HG03460 (cell line): ENCODE measurements around the gene ZNF775.

Experiments
- ATAC-seq: cut with Tn5 transposase; IDR thresholded peaks from one replicate; pipeline ENCODE4 v1.9.1; 2021; ENCODE audit not compliant: unreplicated experiment

Gene ZNF775

DNA sequence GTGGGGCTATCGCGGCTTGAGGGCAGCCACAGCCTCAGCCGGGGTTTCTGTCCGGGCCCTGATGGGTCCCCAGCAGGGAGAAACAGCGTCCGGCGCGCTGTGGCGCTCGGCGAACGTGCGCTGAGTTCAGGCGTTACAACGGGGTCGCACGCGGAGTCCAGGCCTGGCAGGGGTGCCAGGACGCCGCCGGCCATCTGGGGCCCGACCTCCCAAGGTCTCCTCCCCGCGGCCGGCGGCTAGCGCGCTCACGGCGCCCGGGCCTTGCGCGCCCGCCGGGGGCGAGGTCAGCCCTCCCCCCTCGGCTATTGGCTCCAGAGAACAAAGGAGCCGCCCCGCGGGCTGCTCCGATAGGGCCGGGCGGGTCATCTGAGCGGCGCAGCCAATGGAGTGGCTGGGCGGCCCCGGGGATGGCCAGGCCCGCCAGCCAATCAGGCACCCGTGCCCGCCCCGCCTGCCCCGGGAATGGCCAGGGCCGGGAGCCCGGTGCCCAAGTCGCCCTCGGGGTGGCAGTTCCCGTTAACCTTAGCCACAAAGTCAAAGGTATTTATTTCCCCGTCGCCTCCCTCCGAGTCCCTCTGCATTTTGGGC is at the start of gene ZNF775:
TSS of gene ZNF775 (plus strand) at position 478 of the 588 bp plus-strand sequence. CDS start 9,141 bp downstream, outside the sequence.
- ATAC-seq, result peak; percentile 66

- no peak for ATAC-seq
These were observed 49.6 kb upstream of the ZNF775 start for GRCh38 chr7:150329331-150330120.

DNA sequence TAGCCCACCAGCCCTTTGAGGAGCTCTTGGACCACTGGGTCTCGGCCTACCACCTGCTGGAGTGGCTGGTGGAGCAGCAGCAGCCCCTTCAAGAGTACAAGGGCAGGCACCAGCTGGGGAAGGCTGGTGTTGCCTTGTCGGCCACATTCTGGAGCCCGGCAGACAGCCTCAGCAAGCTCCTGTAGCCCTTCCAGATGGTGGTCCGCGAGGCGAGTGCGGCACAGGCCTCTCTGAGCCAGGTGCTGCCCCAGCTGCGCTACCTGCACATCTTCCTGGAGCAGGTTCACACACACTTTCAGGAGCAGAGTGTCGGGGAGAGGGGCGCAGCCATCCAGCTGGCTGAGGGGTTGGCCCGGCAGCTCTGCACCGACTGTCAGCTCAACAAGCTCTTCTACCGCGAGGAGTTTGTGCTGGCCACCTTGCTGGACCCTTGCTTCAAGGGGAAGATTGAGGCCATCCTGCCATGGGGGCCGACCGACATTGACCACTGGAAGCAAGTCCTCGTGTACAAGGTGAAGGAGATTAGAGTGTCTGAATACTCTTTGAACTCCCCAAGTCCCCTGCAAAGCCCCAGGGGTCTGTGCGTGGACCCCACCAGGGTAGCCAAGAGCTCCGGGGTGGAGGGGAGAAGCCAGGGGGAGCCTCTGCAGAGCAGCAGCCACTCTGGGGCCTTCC is 48.8 kb upstream of the ZNF775 start:
- ATAC-seq, result no peak

GRCh38 chr7:150332852-150333635 is 46.1 kb upstream of the ZNF775 start:
- no peak for ATAC-seq

DNA sequence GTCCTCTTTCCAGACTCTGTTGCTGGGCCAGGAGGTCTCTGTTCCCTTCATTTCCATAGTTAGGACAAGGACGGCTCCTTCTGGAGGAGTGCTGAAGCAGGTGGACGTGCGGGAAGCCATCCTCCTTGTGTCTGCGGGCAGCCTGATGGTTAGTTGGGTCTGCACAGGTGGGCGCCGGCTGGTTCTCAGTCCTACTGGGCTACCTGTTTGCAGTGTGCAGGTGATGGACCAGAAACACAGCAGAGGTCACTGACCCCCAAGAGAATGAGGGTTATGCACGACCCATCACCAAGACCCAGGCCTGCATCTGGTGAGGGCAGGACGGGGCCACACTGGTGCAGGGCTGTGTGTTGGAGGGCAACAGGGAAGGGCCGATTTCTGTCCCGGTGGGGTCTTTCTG is 45.5 kb upstream of the ZNF775 start:
- ATAC-seq, result no peak

GRCh38 chr7:150334108-150334507 is 45.0 kb upstream of the ZNF775 start:
- no peak for ATAC-seq

- ATAC-seq, result no peak
These were observed 43.9 kb upstream of the ZNF775 start for GRCh38 chr7:150335108-150335773.

GRCh38 chr7:150335774-150336112 is 43.4 kb upstream of the ZNF775 start:
- ATAC-seq, result no peak

- no peak for ATAC-seq
These were observed 42.4 kb upstream of the ZNF775 start for GRCh38 chr7:150336746-150337145.

- ATAC-seq, result no peak
These were observed 42.0 kb upstream of the ZNF775 start for GRCh38 chr7:150337179-150337578.

DNA sequence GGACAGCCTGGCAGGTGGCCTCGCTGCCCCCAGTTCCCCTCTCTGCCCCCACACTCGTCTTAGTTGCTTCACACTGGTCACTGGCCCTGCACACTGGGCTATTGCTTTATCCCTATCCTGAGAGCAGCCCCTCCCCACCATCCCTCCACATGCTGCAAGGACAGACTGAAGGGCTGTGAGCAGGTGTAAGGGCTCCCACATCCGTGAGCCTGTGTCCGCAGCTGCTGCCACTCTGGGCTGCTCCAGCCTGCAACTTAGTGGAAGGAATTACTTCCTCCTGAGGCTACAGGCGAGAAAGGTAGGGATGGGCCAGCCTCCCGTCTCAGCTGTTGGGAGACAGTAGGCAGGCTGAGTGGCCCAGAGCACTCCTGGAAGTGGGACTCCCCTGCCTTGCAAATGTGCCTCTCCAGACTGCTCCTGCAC is 41.5 kb upstream of the ZNF775 start:
- ATAC-seq, result no peak

GRCh38 chr7:150338166-150338829 is 40.8 kb upstream of the ZNF775 start:
- ATAC-seq, result no peak

DNA sequence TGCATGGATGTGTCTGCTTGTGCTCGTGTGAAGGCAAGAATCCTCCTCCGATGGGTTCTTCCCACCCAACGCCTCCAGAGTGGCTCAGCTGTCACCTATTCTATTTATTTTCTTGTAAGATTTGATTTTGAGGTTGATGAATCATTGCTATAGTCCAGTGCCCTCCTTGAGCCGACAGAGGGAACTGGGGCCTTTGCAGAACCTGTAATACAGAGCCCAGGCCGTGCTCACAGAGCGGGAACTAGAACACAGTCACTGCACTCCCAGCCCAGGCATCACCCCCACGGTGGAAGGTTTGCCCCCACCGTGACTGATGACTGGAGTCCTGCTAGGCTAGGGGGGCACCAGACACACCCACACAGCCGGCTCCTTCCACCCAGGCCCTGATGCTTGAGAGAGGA is 39.7 kb upstream of the ZNF775 start:
- no peak for ATAC-seq

- ATAC-seq, result no peak
These were observed 38.9 kb upstream of the ZNF775 start for GRCh38 chr7:150340024-150340749.

DNA sequence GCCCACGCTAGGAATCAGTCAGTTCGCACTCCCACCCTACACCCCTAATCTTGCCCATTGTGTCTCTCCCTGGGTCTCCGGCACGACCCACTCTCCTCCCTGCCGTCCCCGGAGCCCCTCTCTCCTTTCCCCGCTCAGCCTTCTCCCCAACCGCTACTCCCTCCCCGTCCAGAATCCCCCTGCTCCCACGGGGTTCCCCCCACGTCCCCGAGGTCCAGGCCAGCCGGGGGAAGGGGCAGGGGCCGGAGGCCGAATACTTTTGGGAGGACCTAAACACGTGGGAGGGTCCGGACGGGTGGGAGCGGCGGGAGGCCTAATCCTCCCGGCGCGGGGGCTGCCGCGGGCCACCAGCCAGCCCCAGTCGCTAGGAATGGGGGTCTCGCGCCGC is 38.3 kb upstream of the ZNF775 start:
- ATAC-seq, result no peak

- no peak for ATAC-seq
These were observed 37.6 kb upstream of the ZNF775 start, which contains the start of gene RARRES2 for GRCh38 chr7:150341263-150342120. RARRES2 (minus strand) TSS chr7:150341629; CDS start chr7:150340609, 1,020 bp downstream.

GRCh38 chr7:150342121-150342408 is 37.1 kb upstream of the ZNF775 start:
- ATAC-seq, result no peak

GRCh38 chr7:150343225-150343624 is 35.9 kb upstream of the ZNF775 start:
- no peak for ATAC-seq

GRCh38 chr7:150344299-150344698 is 34.8 kb upstream of the ZNF775 start:
- no peak for ATAC-seq
